ENCODE data around the gene BARHL1.

The BARHL1 gene

DNA sequence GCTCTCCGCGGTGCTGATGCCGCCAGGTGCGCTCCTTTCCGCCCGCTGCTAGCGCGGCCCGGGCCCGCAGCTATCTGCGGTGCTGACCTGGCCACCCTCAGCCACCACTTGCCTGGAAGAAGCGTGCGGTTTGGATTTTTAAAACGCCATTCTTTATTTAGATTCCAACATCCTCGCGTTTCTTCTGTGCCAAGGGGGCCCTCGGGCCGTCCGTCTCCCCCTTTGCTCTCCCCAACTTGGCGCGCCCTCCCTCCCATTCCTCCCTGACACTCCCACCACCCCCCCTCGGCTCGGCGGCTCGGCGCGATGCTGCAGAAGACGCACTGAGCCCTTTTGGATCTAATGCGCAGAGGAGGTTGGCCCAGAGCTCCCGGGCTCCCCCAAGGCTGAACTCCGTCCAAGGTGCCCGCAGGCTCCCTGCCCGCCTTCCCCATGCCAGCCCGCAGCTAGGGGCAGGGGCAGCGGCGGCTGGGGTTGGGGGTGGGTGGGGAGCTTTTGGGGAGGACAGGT, at the start of gene BARHL1:
Gene BARHL1, plus strand, starts transcription at position 331 of the 510 bp plus-strand sequence. CDS start 192 bp downstream, outside the sequence.
- DNase-seq (ENCODE audit: low read depth in 3 of 3) = no peak

DNA sequence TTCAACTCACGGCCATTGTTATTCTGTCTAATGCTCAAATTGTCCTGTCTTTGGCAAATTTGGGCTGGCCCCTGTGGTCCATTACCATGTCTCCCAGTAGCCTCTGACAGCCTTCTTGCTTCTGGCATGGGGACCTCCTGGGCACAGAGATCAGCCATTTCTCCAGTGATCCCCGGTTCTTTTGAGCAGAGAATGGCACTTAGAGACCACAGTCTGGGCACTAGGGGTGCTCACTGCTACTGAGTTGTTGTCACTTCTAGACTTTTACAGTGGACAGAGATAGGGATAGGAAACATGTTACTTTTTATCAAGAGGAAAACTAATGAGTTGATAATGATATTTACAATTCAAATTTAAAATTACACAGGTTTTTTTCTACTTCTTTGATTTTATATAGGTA, 47.6 kb upstream of the BARHL1 start:
- no peak for DNase-seq (ENCODE audit: low read depth in 3 of 3)

- no peak for DNase-seq (ENCODE audit: low read depth in 3 of 3)
Observed at GRCh38 chr9:132536124-132536523, 46.3 kb upstream of the BARHL1 start.

- no peak for DNase-seq (ENCODE audit: low read depth in 3 of 3)
Observed at GRCh38 chr9:132537352-132537751, 45.1 kb upstream of the BARHL1 start.

- no peak for DNase-seq (ENCODE audit: low read depth in 3 of 3)
Observed at GRCh38 chr9:132538071-132538470, 44.3 kb upstream of the BARHL1 start.

DNA sequence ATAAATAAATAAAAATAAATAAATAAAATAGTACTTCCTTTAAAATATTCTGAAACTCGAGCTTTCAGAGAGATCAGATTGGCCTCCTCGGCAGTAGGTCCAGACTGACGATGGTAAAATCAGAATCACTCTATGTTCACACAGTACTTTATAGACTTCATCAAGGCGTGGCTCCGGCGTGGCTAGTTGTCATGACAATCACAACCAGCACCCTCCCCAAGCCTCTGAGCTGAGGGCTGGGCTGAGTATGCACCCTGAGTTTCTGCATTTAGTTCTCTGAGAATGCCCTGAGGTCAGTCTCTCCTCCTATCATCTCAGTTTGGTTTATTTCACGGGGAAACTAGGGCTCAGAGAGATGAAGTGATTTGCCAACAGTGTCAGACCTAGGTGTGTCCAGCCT, 43.3 kb upstream of the BARHL1 start:
- no peak for DNase-seq (ENCODE audit: low read depth in 3 of 3)

DNA sequence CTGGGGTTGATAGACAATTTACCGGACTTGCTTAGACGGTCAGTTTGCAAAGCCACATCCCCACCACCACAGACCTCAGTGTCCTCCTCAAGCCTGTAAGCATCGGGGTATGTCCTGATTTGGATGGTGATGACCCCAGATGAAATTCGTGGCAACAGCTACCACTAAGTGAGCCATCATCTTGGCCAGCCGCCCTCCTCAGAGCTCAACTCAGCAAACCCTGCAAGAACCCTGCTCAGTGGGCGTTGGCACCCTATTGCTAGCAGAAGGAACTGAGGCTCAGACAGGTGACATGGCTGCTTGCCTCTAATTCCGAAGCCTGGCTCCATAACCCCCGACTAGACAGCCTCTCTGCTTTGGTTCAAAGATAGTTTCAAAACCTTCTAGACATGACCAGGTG, 41.4 kb upstream of the BARHL1 start:
- DNase-seq (ENCODE audit: low read depth in 3 of 3) = no peak

- DNase-seq (ENCODE audit: low read depth in 3 of 3) = no peak
Observed at GRCh38 chr9:132541870-132542830, 40.3 kb upstream of the BARHL1 start.

GRCh38 chr9:132543251-132543650, 39.2 kb upstream of the BARHL1 start:
- no peak for DNase-seq (ENCODE audit: low read depth in 3 of 3)

DNA sequence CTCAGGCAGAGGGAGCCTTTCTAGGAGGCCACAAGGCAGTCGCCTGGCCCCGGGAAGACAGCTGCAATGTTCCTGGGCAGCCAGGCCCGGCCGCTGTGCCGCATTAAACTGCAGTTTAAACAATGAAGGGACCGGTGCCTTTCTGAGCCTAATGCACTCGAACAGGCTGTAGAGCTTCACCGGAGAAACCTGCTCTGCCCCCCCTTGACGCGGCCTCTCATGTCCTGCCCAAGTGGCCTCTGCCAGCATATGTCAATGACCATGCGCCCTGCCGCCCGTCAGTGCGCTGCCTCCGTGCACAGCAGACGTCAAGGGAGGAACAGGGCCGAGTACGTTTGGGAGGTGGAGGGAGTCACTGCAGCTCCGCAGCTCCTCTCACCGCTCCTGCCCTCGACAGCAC, 38.4 kb upstream of the BARHL1 start:
- DNase-seq (ENCODE audit: low read depth in 3 of 3) = no peak

DNA sequence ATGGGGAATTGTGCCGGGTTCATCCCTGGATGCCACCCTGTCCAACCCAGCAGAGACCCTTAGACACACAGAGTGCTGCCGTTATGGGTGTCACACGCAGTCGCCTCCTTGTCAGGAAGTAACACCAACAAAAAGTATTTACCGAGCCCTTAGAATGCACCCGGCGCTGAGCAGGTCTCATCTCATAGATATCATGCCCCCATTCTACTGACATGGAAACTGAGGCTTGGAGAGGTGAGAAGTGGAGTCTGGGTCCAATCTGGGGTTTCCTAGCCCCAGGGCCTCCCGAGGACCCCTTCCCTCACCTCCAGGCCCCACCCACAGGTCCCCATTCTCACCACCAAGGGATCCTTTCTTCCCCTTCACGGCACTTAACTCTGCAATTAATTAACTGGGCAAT, 36.8 kb upstream of the BARHL1 start:
- DNase-seq (ENCODE audit: low read depth in 3 of 3) = no peak

GRCh38 chr9:132546148-132547051, 36.0 kb upstream of the BARHL1 start:
- DNase-seq (ENCODE audit: low read depth in 3 of 3) = no peak

- no peak for DNase-seq (ENCODE audit: low read depth in 3 of 3)
Observed at GRCh38 chr9:132547052-132547431, 35.4 kb upstream of the BARHL1 start.

DNA sequence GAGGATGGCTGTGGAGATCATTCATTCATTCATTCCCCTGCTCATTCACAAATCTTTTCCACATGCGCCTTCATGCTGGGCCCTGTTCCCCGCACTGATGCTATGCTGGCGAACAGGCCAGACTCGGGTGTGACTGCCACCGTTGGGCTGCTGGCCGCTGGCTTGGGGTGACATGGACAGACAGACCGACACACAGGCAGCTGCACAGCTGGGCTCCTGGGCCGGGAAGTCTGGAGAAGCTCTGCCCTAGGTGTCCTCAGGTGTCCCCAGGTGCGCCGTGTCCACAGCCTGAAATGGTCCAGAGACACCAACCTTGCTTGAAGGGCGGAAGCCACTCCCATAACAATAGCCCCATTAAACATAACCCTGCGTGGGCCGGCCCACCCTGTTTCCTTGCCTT, 35.0 kb upstream of the BARHL1 start:
- no peak for DNase-seq (ENCODE audit: low read depth in 3 of 3)

- DNase-seq (ENCODE audit: low read depth in 3 of 3) = no peak
Observed at GRCh38 chr9:132547976-132548730, 34.3 kb upstream of the BARHL1 start.

DNA sequence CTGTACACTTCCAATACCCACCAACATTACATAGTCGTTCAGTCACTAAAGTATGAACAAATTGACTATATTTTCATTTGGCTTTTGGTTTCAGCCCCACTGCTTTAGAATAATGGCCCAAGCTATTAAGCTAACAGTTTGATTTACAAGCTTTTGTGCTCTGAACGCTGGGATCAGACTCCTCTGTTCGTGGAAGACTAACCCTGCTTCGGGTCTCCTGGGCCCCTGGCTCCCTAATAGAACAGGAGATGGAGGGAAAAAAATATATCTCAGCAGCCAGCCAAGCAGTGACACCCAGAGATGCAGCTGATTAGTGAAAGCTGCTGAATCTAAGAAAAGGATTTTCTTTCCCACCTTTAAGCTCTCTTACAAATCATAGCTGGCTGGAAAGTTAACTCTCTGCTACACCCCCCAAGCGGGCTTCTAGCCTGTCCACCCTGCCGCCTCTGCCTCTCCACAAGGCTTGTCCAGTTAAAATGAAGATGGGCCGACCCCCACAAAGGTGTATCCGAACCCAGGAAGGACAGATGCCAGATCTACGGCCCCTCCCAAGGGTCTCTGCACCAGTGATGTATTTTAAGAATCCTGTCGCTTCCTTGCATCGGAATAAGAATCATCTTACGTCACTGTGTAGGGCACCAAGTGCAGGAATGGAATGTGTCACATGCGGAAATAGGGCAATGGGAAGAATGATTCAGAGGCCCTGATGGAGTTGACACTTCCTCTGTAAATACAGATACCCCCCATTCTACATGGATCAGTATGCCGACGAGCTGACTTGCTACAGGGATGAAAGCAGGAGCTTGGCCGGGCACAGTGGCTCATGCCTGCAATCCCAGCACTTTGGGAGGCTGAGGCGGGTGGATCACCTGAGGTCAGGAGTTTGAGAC, 33.4 kb upstream of the BARHL1 start:
- no peak for DNase-seq (ENCODE audit: low read depth in 3 of 3)

- no peak for DNase-seq (ENCODE audit: low read depth in 3 of 3)
Observed at GRCh38 chr9:132551556-132551955, 30.9 kb upstream of the BARHL1 start.

GRCh38 chr9:132552041-132552440, 30.4 kb upstream of the BARHL1 start:
- no peak for DNase-seq (ENCODE audit: low read depth in 3 of 3)

DNA sequence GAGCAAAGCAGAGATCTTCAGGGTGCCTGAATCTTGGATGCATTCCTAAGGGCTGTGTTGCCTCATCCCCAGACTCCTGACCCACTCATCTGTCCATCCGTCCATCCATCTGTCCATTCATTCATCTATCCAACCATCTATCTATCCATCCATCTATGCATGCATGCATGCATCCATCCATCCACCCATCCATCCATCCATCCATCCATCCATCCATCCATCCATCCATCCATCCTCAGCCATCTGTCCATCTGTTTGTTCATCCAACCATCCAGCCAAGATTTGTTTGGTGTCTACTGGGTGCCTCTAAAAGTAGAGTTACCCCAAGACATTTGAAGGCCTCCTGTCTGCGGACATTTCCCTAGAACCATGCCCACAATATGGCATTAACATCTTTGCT, 27.7 kb upstream of the BARHL1 start:
- DNase-seq (ENCODE audit: low read depth in 3 of 3) = no peak

DNA sequence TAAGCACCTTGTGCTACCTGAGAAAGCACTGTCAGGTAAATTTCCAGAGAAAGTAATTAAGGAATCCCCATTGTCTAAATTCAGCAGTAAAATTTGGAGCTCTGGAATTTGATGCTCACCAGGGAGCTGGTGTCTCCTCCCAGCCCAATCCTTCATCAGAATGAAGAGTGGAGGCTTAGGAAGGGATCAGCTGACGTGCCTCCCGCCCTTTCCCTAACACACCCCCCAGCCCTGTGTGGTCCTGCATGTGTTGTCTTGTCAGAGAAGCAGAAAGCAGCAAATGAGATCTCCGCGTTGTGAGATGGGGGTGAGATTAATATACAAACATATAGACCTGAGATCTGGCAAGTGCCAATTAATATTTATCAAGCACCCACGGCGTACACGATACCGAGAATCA, 26.9 kb upstream of the BARHL1 start:
- DNase-seq (ENCODE audit: low read depth in 3 of 3) = no peak

GRCh38 chr9:132556235-132556634, 26.2 kb upstream of the BARHL1 start:
- DNase-seq (ENCODE audit: low read depth in 3 of 3) = no peak

Measured in stimulated activated CD4-positive, alpha-beta T cell treated with anti-CD3 and anti-CD28 coated beads, TNF-alpha, amount 100 ng/mL, for 4 hours (primary cell).